HepG2 (cell line): Measurements from ENCODE around the gene MYOF. TPM values are rescaled to one million over a fixed set of nuclear protein-coding genes. Genes with fewer than 3 reads are reported as not detected.

Experiments
- ATAC-seq: fragments of 200-7000 bp; cut with Tn5 transposase; 3 replicates; pipeline ENCODE4 v1.9.1; 2020; ENCODE audit warnings: mild to moderate bottlenecking, moderate library complexity
- BruUV-seq: library from RNA; stranded (reverse); fragments of 400-500 nt; replicated peaks from 2 replicates; lab custom pipeline; 2021; lab: Mats Ljungman, UMichigan
- CTCF ChIA-PET: fragments of 300-600 bp; formaldehyde crosslinking; extraction: SDS; loops from one replicate; lab custom pipeline; 2021; ENCODE audit warnings: low total read pairs, inconsistent platforms, low intra/inter-chr PET ratio; lab: Yijun Ruan, JAX
- POLR2A ChIA-PET: fragments of 350-600 bp; sonication (Branson Sonifier 250); formaldehyde crosslinking; loops from one replicate; lab custom pipeline; 2020; ENCODE audit warnings: antibody characterized with exemption, inconsistent platforms; lab: Yijun Ruan, JAX
- DNase-seq: peaks from one replicate; pipeline ENCODE4 v3.0.0-alpha.2; 2015; ENCODE audit warnings: low spot score
- FAIRE-seq: peaks from 3 replicates; lab custom pipeline; 2011; peaks lifted over from hg19 to GRCh38; lab: Jason Lieb, UNC
- H2AFZ ChIP-seq: one replicate; pipeline ENCODE4 v1.6.1; 2011; ENCODE audit warnings: low read length, inconsistent platforms
- H3K27ac ChIP-seq: fragments of 300-600 bp; 3 replicates; pipeline ENCODE4 v1.8.0; 2011; ENCODE audit warnings: mixed run types, mild to moderate bottlenecking, mixed read lengths, low read length, inconsistent platforms; ENCODE audit not compliant: insufficient read depth; ENCODE audit errors: extremely low read length
- H3K27me3 ChIP-seq, 2 experiments: fragments of 200-600 bp in 1 of 2; 2 replicates in 1 of 2; 3 replicates in 1 of 2; pipeline versions ENCODE4 v1.6.0 to v1.8.0; 2011; ENCODE audit warnings: low read length in 2 of 2, mild to moderate bottlenecking in 2 of 2, moderate library complexity in 2 of 2, inconsistent platforms in 1 of 2; ENCODE audit not compliant: insufficient read depth in 2 of 2, control insufficient read depth in 1 of 2
- H3K36me3 ChIP-seq, 2 experiments: fragments of 200-600 bp in 1 of 2; replicated peaks in 1 of 2; 2 replicates in 1 of 2; 3 replicates in 1 of 2; pipeline versions ENCODE4 v1.5.1 to v1.8.0; 2011; ENCODE audit warnings: low read length in 2 of 2, inconsistent platforms in 1 of 2; ENCODE audit not compliant: insufficient read depth in 2 of 2, control insufficient read depth in 1 of 2
- H3K4me1 ChIP-seq: 2 replicates; pipeline ENCODE4 v1.5.1; 2012; ENCODE audit warnings: low read length, inconsistent platforms; ENCODE audit not compliant: insufficient read depth
- H3K4me2 ChIP-seq: 2 replicates; pipeline ENCODE4 v1.6.0; 2011; ENCODE audit warnings: low read depth, low read length, inconsistent platforms
- H3K4me3 ChIP-seq, 3 experiments: fragments of 200-600 bp in 1 of 3; sonication (generic), shearing (Covaris generic) in 1 of 3; replicated peaks in 1 of 3; 2 replicates each; pipeline ENCODE4 v1.5.1; 2011 to 2016; ENCODE audit warnings: low read length in 3 of 3, inconsistent platforms in 2 of 3, low read depth in 2 of 3, mild to moderate bottlenecking in 2 of 3, control low read depth in 1 of 3, mixed read lengths in 1 of 3; ENCODE audit not compliant: insufficient read depth in 1 of 3
- H3K79me2 ChIP-seq: one replicate; pipeline ENCODE4 v1.6.1; 2011; ENCODE audit warnings: low read length, inconsistent platforms; ENCODE audit not compliant: insufficient read depth
- H3K9ac ChIP-seq: 2 replicates; pipeline ENCODE4 v1.6.0; 2011; ENCODE audit warnings: mild to moderate bottlenecking, low read depth, low read length, inconsistent platforms; ENCODE audit not compliant: insufficient read depth
- H3K9me3 ChIP-seq: 2 replicates; pipeline ENCODE4 v1.5.1; 2012; ENCODE audit warnings: mild to moderate bottlenecking, low read length
- H4K20me1 ChIP-seq: 2 replicates; pipeline ENCODE4 v1.6.0; 2011; ENCODE audit warnings: inconsistent platforms, mild to moderate bottlenecking, low read length, moderate library complexity; ENCODE audit not compliant: insufficient read depth
- ATF7-NPFF ChIP-seq: sonication (generic); formaldehyde crosslinking; IDR thresholded peaks from 2 replicates; pipeline ENCODE4 v1.8.1; 2023; ENCODE audit warnings: mild to moderate bottlenecking, low read depth, missing genetic modification reagents, moderate library complexity
- IKZF4 ChIP-seq: sonication (generic); formaldehyde crosslinking; IDR thresholded peaks from 2 replicates; pipeline ENCODE4 v1.5.1; 2020; ENCODE audit warnings: borderline replicate concordance, mild to moderate bottlenecking, low read depth, missing genetic modification reagents; ENCODE audit errors: not compliant biosample characterization
- IRF1 ChIP-seq: sonication (generic); formaldehyde crosslinking; IDR thresholded peaks from 2 replicates; pipeline ENCODE4 v1.4.0; 2020; ENCODE audit warnings: low read depth, mild to moderate bottlenecking, missing genetic modification reagents
- MED13 ChIP-seq: sonication (generic); formaldehyde crosslinking; IDR thresholded peaks from 2 replicates; pipeline ENCODE4 v1.5.0; 2020; ENCODE audit warnings: missing genetic modification reagents
- MLXIP ChIP-seq: sonication (generic); formaldehyde crosslinking; IDR thresholded peaks from 2 replicates; pipeline ENCODE4 v1.9.0; 2021; ENCODE audit warnings: missing genetic modification reagents, borderline replicate concordance
- RFX3 ChIP-seq: IDR thresholded peaks from 2 replicates; pipeline ENCODE4 v1.6.1; 2016; ENCODE audit warnings: missing biosample characterization, missing genetic modification reagents
- SNRNP70 ChIP-seq: fragments of 200-400 bp; formaldehyde crosslinking; IDR thresholded peaks from 2 replicates; pipeline ENCODE4 v1.6.1; 2017; ENCODE audit warnings: mild to moderate bottlenecking, low read depth, low read length, moderate library complexity
- ZMYM2 ChIP-seq: sonication (generic); formaldehyde crosslinking; IDR thresholded peaks from 2 replicates; pipeline ENCODE4 v1.8.0; 2022; ENCODE audit warnings: mild to moderate bottlenecking, missing genetic modification reagents
- ZNF766 ChIP-seq: sonication (generic); formaldehyde crosslinking; IDR thresholded peaks from 2 replicates; pipeline ENCODE4 v1.5.0; 2020; ENCODE audit warnings: missing genetic modification reagents, borderline replicate concordance
- ZNF841 ChIP-seq: sonication (generic); formaldehyde crosslinking; IDR thresholded peaks from 2 replicates; pipeline ENCODE4 v1.8.1; 2023; ENCODE audit warnings: missing genetic modification reagents, borderline replicate concordance
- WGBS: methylation state at CpG from one replicate; pipeline ENCODE4 v1.1.6; 2017; ENCODE audit warnings: low lambda C conversion rate; 5-methylcytosine and 5-hydroxymethylcytosine counted together
- in situ Hi-C: cut with HindIII; loops from 2 replicates; pipeline ENCODE4 v1.10.0; 2017; ENCODE audit warnings: low pct_unique_long_range_greater_than_20kb; ENCODE audit not compliant: extremely low pct_ligation_motif_present
- intact Hi-C: fragments of 100-400 bp; cut with micrococcal nuclease; formaldehyde crosslinking; loops from one replicate; pipeline ENCODE4 v1.10.0; 2022; ENCODE audit not compliant: unreplicated experiment
- polyA plus RNA-seq, 8 experiments: library from polyadenylated mRNA; depleted of rRNA in 3 of 8; stranded (reverse) in 7 of 8; unstranded in 1 of 8; fragments of >200 nt; fragmentation: Illumina TruSeq in 4 of 8; extraction: Trizol in 4 of 8; gene quantifications; 2 replicates each; pipeline versions ENCODE4 v1.2.1 to v1.2.3, GENCODE V29; 2011 to 2016; ENCODE audit warnings: low read depth in 4 of 8, missing spikeins in 1 of 8, mixed read lengths in 1 of 8; ENCODE audit not compliant: insufficient read depth in 1 of 8
- total RNA-seq, 5 experiments: library from RNA; depleted of rRNA; stranded (reverse); fragments of >200 nt; fragmentation: Illumina TruSeq; extraction: Trizol; gene quantifications; 2 replicates each; pipeline ENCODE4 v1.2.3, GENCODE V29; 2016; ENCODE audit warnings: low read depth in 1 of 5

Gene MYOF
- total and polyA plus RNA-seq, 2 of the 13 experiments (the other 11 are each of a cell fraction or from before 2014, with no cell fraction given), result 0.18 to 0.42 TPM

GRCh38 chr10:93266858-93267257 is 215.3 kb downstream of the MYOF start:
- no peak overlapping the region for H3K9ac ChIP-seq
- no peaks in the 10 kb centered on the region for H3K9me3 ChIP-seq
- POLR2A ChIA-PET, result interaction anchor here (0.8 kb wide), 1 partner anchor 13 kb away, joined by 3 read pairs; no protein-coding TSS in a partner anchor
- DNase-seq, result no peak
- CTCF ChIA-PET, result no interaction called here
- no TSS peak for BruUV-seq
- H3K4me1 ChIP-seq, result no peaks in the 10 kb centered on the region
- H2AFZ ChIP-seq, result no peak overlapping the region
- no peak for FAIRE-seq
- H3K79me2 ChIP-seq, result no peaks in the 10 kb centered on the region
- intact Hi-C loops, result no loop called here
- no peak for ATAC-seq
- in situ Hi-C loops, result no loop called here
- no peak overlapping the region for H3K27ac ChIP-seq
- no peak overlapping the region for H3K4me3 ChIP-seq
- TF ChIP-seq SNRNP70 (no peak), ATF7-NPFF (CRISPR knock-in tag) (no peak), RFX3 (no peak), ZMYM2 (CRISPR knock-in tag) (no peak), IKZF4 (no peak), MLXIP (no peak), ZNF766 (CRISPR knock-in tag) (no peak), IRF1 (CRISPR knock-in tag) (no peak), ZNF841 (no peak), MED13 (CRISPR knock-in tag) (no peak)
- no peak overlapping the region for H3K4me2 ChIP-seq
- no peaks in the 10 kb centered on the region for H3K27me3 ChIP-seq
- no peaks in the 10 kb centered on the region for H3K36me3 ChIP-seq
- 52% methylated on average over 4 of the region's 4 CpGs for whole genome bisulfite sequencing
- no peaks in the 10 kb centered on the region for H4K20me1 ChIP-seq
